ENCODE data around the gene ADAMTS7. TPM values are rescaled to one million over a fixed set of nuclear protein-coding genes. Genes with fewer than 3 reads are reported as not detected.
"Not testable (repeated sequence)": the region's sequence is repeated elsewhere in the genome, so short reads cannot be mapped to it uniquely, and the experiment has no call there.

The ADAMTS7 gene
- total RNA-seq, 1 experiment from 2014 or later: 1.1 TPM

DNA sequence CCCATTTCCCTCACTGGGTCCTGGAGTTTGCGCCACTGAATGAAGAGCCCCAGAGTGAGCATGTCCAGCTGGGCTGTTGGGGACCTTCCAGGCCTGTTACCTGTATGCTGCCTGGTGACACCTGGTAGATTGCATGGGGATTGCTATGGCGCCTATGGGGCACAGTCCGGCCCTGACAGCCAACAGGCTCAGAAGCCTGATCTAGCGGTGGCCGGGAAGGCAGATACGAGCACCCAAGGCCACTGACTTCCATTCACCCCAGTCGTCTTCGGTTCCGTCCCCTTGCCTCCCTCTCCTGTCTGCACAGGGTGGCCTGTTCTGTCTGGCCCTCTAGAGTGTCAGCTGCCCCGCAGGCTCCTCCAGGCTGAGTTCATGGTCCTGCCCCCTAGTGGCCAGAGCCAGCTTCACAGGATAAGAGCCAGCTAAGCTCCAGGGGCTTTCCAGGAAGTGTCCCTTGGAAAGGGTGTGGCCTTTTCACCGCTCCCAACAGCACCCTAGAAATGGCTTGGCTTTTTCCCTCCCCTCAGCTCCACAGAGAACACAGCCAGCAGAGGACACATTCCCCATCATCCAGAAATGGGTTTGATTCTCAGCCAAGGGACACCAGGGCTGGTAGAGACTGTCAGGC, 73.2 kb downstream of the ADAMTS7 start:
- H3K9me3 ChIP-seq; BruUV-seq (replicated peaks); H3K9me3 Mint-ChIP-seq (ENCODE audit: unreplicated experiment); H3K36me3 Mint-ChIP-seq (ENCODE audit: insufficient read depth, unreplicated experiment); intact Hi-C loops (cut with micrococcal nuclease; ENCODE audit: unreplicated experiment); H3K27me3 ChIP-seq (replicated peaks; ENCODE audit: control insufficient read depth, insufficient read depth, low read length); H3K36me3 ChIP-seq (ENCODE audit: control insufficient read depth, insufficient read depth, low read length); H3K27ac Mint-ChIP-seq (ENCODE audit: unreplicated experiment); H3K4me3 Mint-ChIP-seq (ENCODE audit: unreplicated experiment); H3K4me1 Mint-ChIP-seq (ENCODE audit: low read depth, unreplicated experiment); H3K4me1 ChIP-seq; DNase-seq; H3K4me3 ChIP-seq (ENCODE audit: low read depth, low read length): not testable (repeated sequence)
- ChIA-PET POLR2A (interaction anchor here (0.6 kb wide), 1 partner anchor 135 kb away, joined by 6 read pairs; the partner anchor contains the start of gene MORF4L1), CTCF (interaction anchor here (0.6 kb wide), 1 partner anchor 33 kb away, joined by 3 read pairs; no protein-coding TSS in a partner anchor)
- H3K27me3 Mint-ChIP-seq (ENCODE audit: insufficient read depth, unreplicated experiment): peaks cover 17% of the 10 kb centered on the region
- TF ChIP-seq, protein P1, sequence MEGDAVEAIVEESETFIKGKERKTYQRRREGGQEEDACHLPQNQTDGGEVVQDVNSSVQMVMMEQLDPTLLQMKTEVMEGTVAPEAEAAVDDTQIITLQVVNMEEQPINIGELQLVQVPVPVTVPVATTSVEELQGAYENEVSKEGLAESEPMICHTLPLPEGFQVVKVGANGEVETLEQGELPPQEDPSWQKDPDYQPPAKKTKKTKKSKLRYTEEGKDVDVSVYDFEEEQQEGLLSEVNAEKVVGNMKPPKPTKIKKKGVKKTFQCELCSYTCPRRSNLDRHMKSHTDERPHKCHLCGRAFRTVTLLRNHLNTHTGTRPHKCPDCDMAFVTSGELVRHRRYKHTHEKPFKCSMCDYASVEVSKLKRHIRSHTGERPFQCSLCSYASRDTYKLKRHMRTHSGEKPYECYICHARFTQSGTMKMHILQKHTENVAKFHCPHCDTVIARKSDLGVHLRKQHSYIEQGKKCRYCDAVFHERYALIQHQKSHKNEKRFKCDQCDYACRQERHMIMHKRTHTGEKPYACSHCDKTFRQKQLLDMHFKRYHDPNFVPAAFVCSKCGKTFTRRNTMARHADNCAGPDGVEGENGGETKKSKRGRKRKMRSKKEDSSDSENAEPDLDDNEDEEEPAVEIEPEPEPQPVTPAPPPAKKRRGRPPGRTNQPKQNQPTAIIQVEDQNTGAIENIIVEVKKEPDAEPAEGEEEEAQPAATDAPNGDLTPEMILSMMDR (IDR thresholded peaks at IDR 0.05; ENCODE audit: insufficient read depth in 1 of 2, low read depth in 1 of 2, low read length in 1 of 2, severe bottlenecking in 1 of 2, unreplicated experiment in 1 of 2): peak; percentile 33 to 42

DNA sequence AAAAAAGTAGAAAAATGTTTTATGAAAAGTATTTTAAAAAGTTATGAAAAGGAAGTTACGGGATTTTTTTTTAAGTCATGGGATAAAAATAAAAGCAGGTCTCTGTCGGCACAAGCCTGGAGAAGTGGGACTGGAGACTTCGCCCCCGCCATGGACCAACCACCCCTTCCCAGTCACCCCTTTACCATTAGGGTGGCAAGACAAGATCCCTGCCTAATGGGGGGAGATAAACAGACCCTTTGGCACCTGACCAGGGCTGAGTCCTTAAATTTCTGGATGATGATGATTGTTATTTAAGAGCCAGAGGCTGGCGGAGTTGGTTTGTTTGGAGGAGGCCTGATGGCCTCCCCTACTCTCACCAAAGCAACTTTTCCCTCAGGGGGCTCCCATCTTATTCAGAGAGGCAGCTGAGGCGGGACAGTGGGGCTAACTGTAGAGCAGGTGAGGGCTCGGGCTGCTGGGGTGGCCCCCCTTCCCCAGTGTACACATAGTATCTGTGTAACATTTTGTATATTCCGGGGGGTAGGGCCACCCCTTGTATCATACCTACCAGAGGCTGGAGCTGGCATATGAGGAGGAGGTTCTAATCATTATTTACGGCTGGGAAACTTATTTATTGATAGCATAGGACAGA, 74.0 kb downstream of the ADAMTS7 start:
- peaks cover 19% of the 10 kb centered on the region for H3K27me3 Mint-ChIP-seq (ENCODE audit: insufficient read depth, unreplicated experiment)
- no peak overlapping the region for H3K4me3 Mint-ChIP-seq (ENCODE audit: unreplicated experiment)
- H3K36me3 Mint-ChIP-seq (ENCODE audit: insufficient read depth, unreplicated experiment): no peaks in the 10 kb centered on the region
- Histone ChIP-seq H3K36me3 (ENCODE audit: control insufficient read depth, insufficient read depth, low read length) (no peaks in the 10 kb centered on the region), H3K4me1 (no peaks in the 10 kb centered on the region), H3K4me3 (ENCODE audit: low read depth, low read length) (no peak overlapping the region), H3K27me3 (replicated peaks; ENCODE audit: control insufficient read depth, insufficient read depth, low read length) (no peaks in the 10 kb centered on the region), H3K9me3 (no peaks in the 10 kb centered on the region)
- POLR2A ChIA-PET: no interaction called here
- H3K4me1 Mint-ChIP-seq (ENCODE audit: low read depth, unreplicated experiment): no peaks in the 10 kb centered on the region
- CTCF ChIA-PET: no interaction called here
- DNase-seq: no peak
- BruUV-seq (replicated peaks): no TSS peak
- TF ChIP-seq, protein P1 (IDR thresholded peaks at IDR 0.05; ENCODE audit: insufficient read depth in 1 of 2, low read depth in 1 of 2, low read length in 1 of 2, severe bottlenecking in 1 of 2, unreplicated experiment in 1 of 2): no peak
- no peaks in the 10 kb centered on the region for H3K9me3 Mint-ChIP-seq (ENCODE audit: unreplicated experiment)
- intact Hi-C loops (cut with micrococcal nuclease; ENCODE audit: unreplicated experiment): no loop called here
- no peak overlapping the region for H3K27ac Mint-ChIP-seq (ENCODE audit: unreplicated experiment)

DNA sequence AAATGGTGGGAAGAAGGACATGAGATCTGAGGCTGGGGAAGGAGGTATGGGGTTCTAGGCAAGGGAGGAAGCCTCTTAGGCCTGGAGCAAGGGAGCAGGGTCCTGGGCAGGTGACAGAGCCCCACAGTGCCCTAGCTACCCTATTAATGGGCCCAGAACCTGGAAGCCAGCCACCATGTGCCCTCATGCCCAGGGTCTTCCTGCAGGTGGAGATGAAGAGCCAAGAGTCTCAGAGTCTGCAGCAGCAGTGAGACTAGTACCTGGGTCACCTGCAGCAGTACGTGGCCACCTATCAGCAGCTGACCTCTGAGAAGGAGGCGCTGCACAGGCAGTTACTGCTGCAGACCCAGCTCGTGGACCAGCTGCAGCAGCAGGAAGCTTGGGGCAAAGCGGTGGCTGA, 75.0 kb downstream of the ADAMTS7 start:
- H3K4me1 ChIP-seq; CTCF ChIA-PET; H3K4me1 Mint-ChIP-seq (ENCODE audit: low read depth, unreplicated experiment); H3K27me3 ChIP-seq (replicated peaks; ENCODE audit: control insufficient read depth, insufficient read depth, low read length); H3K4me3 Mint-ChIP-seq (ENCODE audit: unreplicated experiment); H3K9me3 Mint-ChIP-seq (ENCODE audit: unreplicated experiment); POLR2A ChIA-PET; BruUV-seq (replicated peaks); H3K36me3 Mint-ChIP-seq (ENCODE audit: insufficient read depth, unreplicated experiment); intact Hi-C loops (cut with micrococcal nuclease; ENCODE audit: unreplicated experiment); H3K9me3 ChIP-seq; H3K4me3 ChIP-seq (ENCODE audit: low read depth, low read length); H3K27ac Mint-ChIP-seq (ENCODE audit: unreplicated experiment); H3K36me3 ChIP-seq (ENCODE audit: control insufficient read depth, insufficient read depth, low read length): not testable (repeated sequence)
- H3K27me3 Mint-ChIP-seq (ENCODE audit: insufficient read depth, unreplicated experiment): peaks cover 19% of the 10 kb centered on the region
- DNase-seq: peak in 1 of 2 experiments; percentile 27

Measured in Caco-2 (cell line).